Activated naive CD8-positive, alpha-beta T cell treated with anti-CD3 and anti-CD28 coated beads, Interleukin-2, amount 50 U/mL, for 24 hours (primary cell): ENCODE data around the gene ATP6V1G3.
"Not testable (repeated sequence)": the region's sequence is repeated elsewhere in the genome, so short reads cannot be mapped to it uniquely, and the experiment has no call there.

Experiments
- ATAC-seq: fragments of 150-1000 bp; cut with Tn5 transposase; one replicate; pipeline ENCODE4 v1.10.0; 2021
- DNase-seq: peaks from one replicate; pipeline ENCODE4 v3.0.0; 2021
- H3K27ac Mint-ChIP-seq: one replicate; pipeline ENCODE4 v1.8.0; 2021; ENCODE audit warnings: mild to moderate bottlenecking, mixed read lengths
- H3K27me3 Mint-ChIP-seq: one replicate; pipeline ENCODE4 v1.8.0; 2021; ENCODE audit warnings: mixed read lengths
- H3K36me3 Mint-ChIP-seq: one replicate; pipeline ENCODE4 v1.8.0; 2021; ENCODE audit warnings: low read depth, mixed read lengths
- H3K4me1 Mint-ChIP-seq: one replicate; pipeline ENCODE4 v1.8.0; 2021; ENCODE audit warnings: mixed read lengths
- H3K4me3 Mint-ChIP-seq: one replicate; pipeline ENCODE4 v1.8.0; 2021; ENCODE audit warnings: mild to moderate bottlenecking, moderate library complexity, mixed read lengths
- H3K9me3 Mint-ChIP-seq: one replicate; pipeline ENCODE4 v1.8.0; 2021; ENCODE audit warnings: mixed read lengths

The ATP6V1G3 gene

GRCh38 chr1:198529414-198529813, 11.1 kb downstream of the ATP6V1G3 start:
- Mint-ChIP-seq H3K9me3 (peaks cover 7% of the 10 kb centered on the region), H3K36me3 (peaks cover 2% of the 10 kb centered on the region), H3K27me3 (no peaks in the 10 kb centered on the region), H3K27ac (no peak overlapping the region), H3K4me1 (peaks cover 73% of the 10 kb centered on the region), H3K4me3 (peak overlapping the region; percentile 7)
- ATAC-seq (no peak), DNase-seq (no peak)

GRCh38 chr1:198528364-198528763, 12.1 kb downstream of the ATP6V1G3 start:
- DNase-seq (no peak), ATAC-seq (no peak)
- Mint-ChIP-seq H3K27me3 (no peaks in the 10 kb centered on the region), H3K4me1 (peaks cover 69% of the 10 kb centered on the region), H3K27ac (no peak overlapping the region), H3K9me3 (peaks cover 3% of the 10 kb centered on the region), H3K36me3 (peaks cover 2% of the 10 kb centered on the region), H3K4me3 (no peak overlapping the region)

GRCh38 chr1:198524556-198524955, 15.9 kb downstream of the ATP6V1G3 start:
- ATAC-seq (no peak), DNase-seq (no peak)
- Mint-ChIP-seq H3K27me3 (no peaks in the 10 kb centered on the region), H3K4me1 (peaks cover 80% of the 10 kb centered on the region), H3K9me3 (no peaks in the 10 kb centered on the region), H3K36me3 (no peaks in the 10 kb centered on the region), H3K27ac (peak overlapping the region; percentile 94), H3K4me3 (peak overlapping the region; percentile 76)

- Mint-ChIP-seq H3K27ac (peak overlapping the region; percentile 94), H3K4me3 (peak overlapping the region; percentile 76), H3K4me1 (peaks cover 81% of the 10 kb centered on the region)
- peak; percentile 32 for DNase-seq
- ATAC-seq, H3K9me3 Mint-ChIP-seq, H3K27me3 Mint-ChIP-seq, H3K36me3 Mint-ChIP-seq: not testable (repeated sequence)
Observed at GRCh38 chr1:198524127-198524526, 16.4 kb downstream of the ATP6V1G3 start.

- H3K4me3 Mint-ChIP-seq = peak overlapping the region; percentile 76
- H3K27me3 Mint-ChIP-seq = no peaks in the 10 kb centered on the region
- H3K9me3 Mint-ChIP-seq = no peaks in the 10 kb centered on the region
- ATAC-seq = peak; percentile 71
- H3K36me3 Mint-ChIP-seq = no peaks in the 10 kb centered on the region
- H3K4me1 Mint-ChIP-seq = peaks cover 87% of the 10 kb centered on the region
- DNase-seq = no peak
- peak overlapping the region; percentile 94 for H3K27ac Mint-ChIP-seq
Observed at GRCh38 chr1:198523182-198523950, 17.1 kb downstream of the ATP6V1G3 start.

- DNase-seq = no peak
- Mint-ChIP-seq H3K4me1 (peaks cover 70% of the 10 kb centered on the region), H3K27ac (peak overlapping the region; percentile 87), H3K4me3 (peak overlapping the region; percentile 66), H3K36me3 (no peaks in the 10 kb centered on the region), H3K27me3 (no peaks in the 10 kb centered on the region), H3K9me3 (no peaks in the 10 kb centered on the region)
- ATAC-seq = peak; percentile 61
Observed at GRCh38 chr1:198520524-198521254, 19.8 kb downstream of the ATP6V1G3 start.

- H3K27me3 Mint-ChIP-seq = no peaks in the 10 kb centered on the region
- DNase-seq = no peak
- H3K9me3 Mint-ChIP-seq = no peaks in the 10 kb centered on the region
- ATAC-seq = peak; percentile 30
- peaks cover 64% of the 10 kb centered on the region for H3K4me1 Mint-ChIP-seq
- H3K36me3 Mint-ChIP-seq = no peaks in the 10 kb centered on the region
- peak overlapping the region; percentile 66 for H3K4me3 Mint-ChIP-seq
- H3K27ac Mint-ChIP-seq = peak overlapping the region; percentile 87
Observed at GRCh38 chr1:198519639-198520501, 20.6 kb downstream of the ATP6V1G3 start.

- Mint-ChIP-seq H3K27me3 (no peaks in the 10 kb centered on the region), H3K9me3 (no peaks in the 10 kb centered on the region), H3K27ac (no peak overlapping the region), H3K36me3 (no peaks in the 10 kb centered on the region), H3K4me3 (no peak overlapping the region), H3K4me1 (peaks cover 46% of the 10 kb centered on the region)
- DNase-seq (no peak), ATAC-seq (no peak)
Observed at GRCh38 chr1:198517623-198518199, 22.8 kb downstream of the ATP6V1G3 start.

- DNase-seq (no peak), ATAC-seq (no peak)
- H3K27ac Mint-ChIP-seq = no peak overlapping the region
- H3K4me1 Mint-ChIP-seq = peaks cover 15% of the 10 kb centered on the region
- H3K36me3 Mint-ChIP-seq = no peaks in the 10 kb centered on the region
- no peaks in the 10 kb centered on the region for H3K27me3 Mint-ChIP-seq
- no peak overlapping the region for H3K4me3 Mint-ChIP-seq
- peaks cover 7% of the 10 kb centered on the region for H3K9me3 Mint-ChIP-seq
Observed at GRCh38 chr1:198500096-198500495, 40.4 kb downstream of the ATP6V1G3 start.

GRCh38 chr1:198499588-198499987, 40.9 kb downstream of the ATP6V1G3 start:
- H3K4me1 Mint-ChIP-seq = peaks cover 15% of the 10 kb centered on the region
- no peak overlapping the region for H3K27ac Mint-ChIP-seq
- no peak overlapping the region for H3K4me3 Mint-ChIP-seq
- no peaks in the 10 kb centered on the region for H3K27me3 Mint-ChIP-seq
- DNase-seq (no peak), ATAC-seq (no peak)
- peaks cover 7% of the 10 kb centered on the region for H3K9me3 Mint-ChIP-seq
- H3K36me3 Mint-ChIP-seq = no peaks in the 10 kb centered on the region

GRCh38 chr1:198498881-198499280, 41.6 kb downstream of the ATP6V1G3 start:
- Mint-ChIP-seq H3K27ac (no peak overlapping the region), H3K36me3 (no peaks in the 10 kb centered on the region)

GRCh38 chr1:198498103-198498385, 42.4 kb downstream of the ATP6V1G3 start:
- H3K9me3 Mint-ChIP-seq = peaks cover 1% of the 10 kb centered on the region
- no peaks in the 10 kb centered on the region for H3K27me3 Mint-ChIP-seq
- H3K36me3 Mint-ChIP-seq = no peaks in the 10 kb centered on the region
- no peak overlapping the region for H3K4me3 Mint-ChIP-seq
- no peak for DNase-seq
- ATAC-seq = no peak
- H3K27ac Mint-ChIP-seq = no peak overlapping the region
- peaks cover 15% of the 10 kb centered on the region for H3K4me1 Mint-ChIP-seq

More at GRCh38 chr1:198498881-198499280, 41.6 kb downstream of the ATP6V1G3 start:
- Mint-ChIP-seq H3K27me3 (no peaks in the 10 kb centered on the region), H3K4me1 (peaks cover 15% of the 10 kb centered on the region), H3K9me3 (peaks cover 7% of the 10 kb centered on the region), H3K4me3 (no peak overlapping the region)
- no peak for DNase-seq
- ATAC-seq = no peak

- H3K4me3 Mint-ChIP-seq = no peak overlapping the region
- peaks cover 15% of the 10 kb centered on the region for H3K4me1 Mint-ChIP-seq
- ATAC-seq (peak; percentile 69), DNase-seq (no peak)
- H3K36me3 Mint-ChIP-seq = no peaks in the 10 kb centered on the region
- H3K27ac Mint-ChIP-seq = peak overlapping the region; percentile 9
- H3K9me3 Mint-ChIP-seq = no peaks in the 10 kb centered on the region
- no peaks in the 10 kb centered on the region for H3K27me3 Mint-ChIP-seq
Observed at GRCh38 chr1:198497326-198498102, 43.0 kb downstream of the ATP6V1G3 start.
